H1 (cell line): ENCODE data around the gene MYO9A. TPM values are rescaled to one million over a fixed set of nuclear protein-coding genes. Genes with fewer than 3 reads are reported as not detected.

Experiments used
- CTCF ChIA-PET: fragments of 300-600 bp; sonication (Branson Sonifier 250); formaldehyde crosslinking; loops from one replicate; lab custom pipeline; 2021; ENCODE audit not compliant: partially characterized antibody; lab: Charles Lee
- POLR2A ChIA-PET: fragments of 300-600 bp; sonication (Branson Sonifier 250); formaldehyde crosslinking; loops from one replicate; lab custom pipeline; 2021; ENCODE audit warnings: inconsistent platforms; ENCODE audit not compliant: partially characterized antibody; lab: Charles Lee
- DNase-seq, 2 experiments: peaks; one replicate each; pipeline versions ENCODE4 v3.0.0 to v3.0.0-alpha.2; 2010 to 2022; ENCODE audit warnings: low spot score in 2 of 2, low read depth in 1 of 2, mixed read lengths in 1 of 2
- FAIRE-seq: peaks from 2 replicates; lab custom pipeline; 2011; peaks lifted over from hg19 to GRCh38; lab: Jason Lieb, UNC
- H2AFZ ChIP-seq: 2 replicates; pipeline ENCODE4 v1.8.1; 2012; ENCODE audit warnings: low read length, inconsistent platforms
- H2AK5ac ChIP-seq: 2 replicates; pipeline ENCODE4 v1.6.1; 2013; ENCODE audit warnings: low read depth, low read length
- H2BK120ac ChIP-seq: replicated peaks from 2 replicates; pipeline ENCODE3; 2013; ENCODE audit warnings: low read depth, low read length, inconsistent platforms
- H2BK12ac ChIP-seq: 2 replicates; pipeline ENCODE4 v1.6.1; 2013; ENCODE audit warnings: low read depth, low read length
- H2BK15ac ChIP-seq: 2 replicates; pipeline ENCODE4 v1.6.1; 2013; ENCODE audit warnings: low read length
- H2BK20ac ChIP-seq: 2 replicates; pipeline ENCODE4 v1.6.1; 2013; ENCODE audit warnings: low read length
- H2BK5ac ChIP-seq: 2 replicates; pipeline ENCODE4 v1.6.1; 2013; ENCODE audit warnings: low read depth, low read length
- H3K14ac ChIP-seq: 2 replicates; pipeline ENCODE4 v1.6.1; 2013; ENCODE audit warnings: inconsistent platforms; ENCODE audit not compliant: insufficient read length
- H3K18ac ChIP-seq: 2 replicates; pipeline ENCODE4 v1.6.1; 2013; ENCODE audit warnings: low read length; ENCODE audit errors: extremely low read depth
- H3K23ac ChIP-seq: 2 replicates; pipeline ENCODE4 v1.6.1; 2013; ENCODE audit warnings: inconsistent platforms; ENCODE audit not compliant: insufficient read length
- H3K23me2 ChIP-seq: 2 replicates; pipeline ENCODE4 v1.6.1; 2013; ENCODE audit warnings: low read depth, low read length
- H3K27ac ChIP-seq: 2 replicates; pipeline ENCODE4 v1.6.1; 2011; ENCODE audit warnings: low read depth, low read length, inconsistent platforms
- H3K27me3 ChIP-seq, 4 experiments: replicated peaks in 1 of 4; 1 replicate in 1 of 4; 2 replicates in 3 of 4; pipeline versions ENCODE4 v1.6.1 to v1.8.1; 2011 to 2013; ENCODE audit warnings: low read length in 3 of 4, mild to moderate bottlenecking in 3 of 4, inconsistent platforms in 2 of 4, mixed read lengths in 2 of 4, moderate library complexity in 1 of 4; ENCODE audit not compliant: control insufficient read depth in 3 of 4, insufficient read depth in 3 of 4; ENCODE audit errors: extremely low read depth in 1 of 4
- H3K36me3 ChIP-seq, 4 experiments: 2 replicates each; pipeline versions ENCODE4 v1.6.1 to v1.8.1; 2011 to 2013; ENCODE audit warnings: mild to moderate bottlenecking in 4 of 4, low read length in 3 of 4, moderate library complexity in 2 of 4, control low read depth in 1 of 4, inconsistent platforms in 1 of 4; ENCODE audit not compliant: insufficient read depth in 4 of 4, control insufficient read depth in 2 of 4
- H3K4ac ChIP-seq: replicated peaks from 2 replicates; pipeline ENCODE3; 2013; ENCODE audit warnings: low read length, low read depth, mixed read lengths, inconsistent platforms; ENCODE audit not compliant: insufficient read length
- H3K4me1 ChIP-seq, 4 experiments: replicated peaks in 1 of 4; 1 replicate in 1 of 4; 2 replicates in 3 of 4; pipeline versions ENCODE4 v1.6.1 to v1.8.1; 2011 to 2013; ENCODE audit warnings: low read length in 3 of 4, inconsistent platforms in 2 of 4, mixed read lengths in 1 of 4; ENCODE audit not compliant: insufficient read depth in 4 of 4, control insufficient read depth in 3 of 4
- H3K4me2 ChIP-seq, 2 experiments: 2 replicates each; pipeline versions ENCODE4 v1.6.1 to v1.8.1; 2011 to 2013; ENCODE audit warnings: low read depth in 2 of 2, low read length in 2 of 2, control low read depth in 1 of 2, inconsistent platforms in 1 of 2, mild to moderate bottlenecking in 1 of 2; ENCODE audit not compliant: insufficient read depth in 1 of 2
- H3K4me3 ChIP-seq, 4 experiments: fragments of 200-600, 300-600 bp in 1 of 4; sonication (generic), shearing (Covaris generic), sonication (Bioruptor Twin) in 1 of 4; 2 replicates each; pipeline versions ENCODE4 v1.5.1 to v1.8.1; 2011 to 2016; ENCODE audit warnings: low read length in 4 of 4, low read depth in 3 of 4, control low read depth in 2 of 4, inconsistent platforms in 2 of 4, mild to moderate bottlenecking in 2 of 4, mixed read lengths in 1 of 4, moderate library complexity in 1 of 4; ENCODE audit not compliant: insufficient read depth in 2 of 4; ENCODE audit errors: extremely low read depth in 1 of 4
- H3K56ac ChIP-seq: replicated peaks from 2 replicates; pipeline ENCODE3; 2013; ENCODE audit warnings: low read depth, mild to moderate bottlenecking, mixed read lengths, low read length, inconsistent platforms; ENCODE audit not compliant: insufficient read length
- H3K79me1 ChIP-seq: 2 replicates; pipeline ENCODE4 v1.6.1; 2013; ENCODE audit warnings: low read depth, low read length, control low read depth
- H3K79me2 ChIP-seq, 2 experiments: 2 replicates each; pipeline versions ENCODE4 v1.6.1 to v1.8.1; 2012 to 2013; ENCODE audit warnings: low read length in 2 of 2, mild to moderate bottlenecking in 2 of 2, inconsistent platforms in 1 of 2; ENCODE audit not compliant: insufficient read depth in 2 of 2, control insufficient read depth in 1 of 2
- H3K9ac ChIP-seq, 4 experiments: replicated peaks in 1 of 4; 1 replicate in 1 of 4; 2 replicates in 3 of 4; pipeline versions ENCODE4 v1.6.1 to v1.8.1; 2011 to 2013; ENCODE audit warnings: low read depth in 3 of 4, low read length in 3 of 4, control low read depth in 2 of 4, mild to moderate bottlenecking in 2 of 4, moderate library complexity in 2 of 4, inconsistent platforms in 1 of 4; ENCODE audit errors: extremely low read depth in 1 of 4
- H3K9me3 ChIP-seq, 2 experiments: 2 replicates each; pipeline versions ENCODE4 v1.6.1 to v1.8.1; 2012 to 2013; ENCODE audit warnings: mild to moderate bottlenecking in 2 of 2, moderate library complexity in 2 of 2, control low read depth in 1 of 2, inconsistent platforms in 1 of 2, low read depth in 1 of 2, low read length in 1 of 2, mixed read lengths in 1 of 2; ENCODE audit not compliant: insufficient read depth in 2 of 2
- H4K20me1 ChIP-seq, 2 experiments: replicated peaks in 1 of 2; 2 replicates each; pipeline versions ENCODE3 to v1.8.1; 2011 to 2013; ENCODE audit warnings: inconsistent platforms in 2 of 2, low read length in 2 of 2, mild to moderate bottlenecking in 1 of 2; ENCODE audit not compliant: insufficient read depth in 2 of 2, control insufficient read depth in 1 of 2
- H4K5ac ChIP-seq: 2 replicates; pipeline ENCODE4 v1.6.1; 2013; ENCODE audit warnings: low read length, low read depth, mixed read lengths, inconsistent platforms; ENCODE audit not compliant: insufficient read length
- H4K8ac ChIP-seq: 2 replicates; pipeline ENCODE4 v1.8.0; 2013; ENCODE audit warnings: mild to moderate bottlenecking, moderate library complexity, low read length, inconsistent platforms; ENCODE audit not compliant: insufficient read depth; ENCODE audit errors: extremely low read depth
- H4K91ac ChIP-seq: replicated peaks from 2 replicates; pipeline ENCODE3; 2013; ENCODE audit warnings: low read length, mixed read lengths, inconsistent platforms; ENCODE audit not compliant: insufficient read length
- CHD1 ChIP-seq: IDR thresholded peaks from 2 replicates; pipeline ENCODE4 v1.6.1; 2012; ENCODE audit warnings: low read depth, low read length, improper control_type of control experiment
- CTCF ChIP-seq, 3 experiments: IDR thresholded peaks; 1 replicate in 2 of 3; 2 replicates in 1 of 3; pipeline versions ENCODE4 v1.5.1 to v1.6.1; 2011; ENCODE audit warnings: low read length in 3 of 3, mild to moderate bottlenecking in 3 of 3, inconsistent platforms in 2 of 3, low read depth in 1 of 3, moderate library complexity in 1 of 3; ENCODE audit not compliant: insufficient read depth in 1 of 3; ENCODE audit errors: control extremely low read depth in 1 of 3
- HDAC2 ChIP-seq, 2 experiments: fragments of 300-600 bp in 1 of 2; sonication (generic) in 1 of 2; IDR thresholded peaks; 2 replicates each; pipeline ENCODE4 v1.6.1; 2011 to 2012; ENCODE audit warnings: low read depth in 2 of 2, low read length in 2 of 2, mild to moderate bottlenecking in 2 of 2, moderate library complexity in 2 of 2, borderline replicate concordance in 1 of 2, inconsistent platforms in 1 of 2
- JUND ChIP-seq: IDR thresholded peaks from 2 replicates; pipeline ENCODE4 v1.6.1; 2011; ENCODE audit warnings: mild to moderate bottlenecking, improper control_type of control experiment, low read length
- NRF1 ChIP-seq: IDR thresholded peaks from 2 replicates; pipeline ENCODE4 v1.6.1; 2011; ENCODE audit warnings: mild to moderate bottlenecking, low read depth, low read length, improper control_type of control experiment
- POLR2A ChIP-seq, 2 experiments: IDR thresholded peaks; 1 replicate in 1 of 2; 2 replicates in 1 of 2; pipeline ENCODE4 v1.6.1; 2011; ENCODE audit warnings: low read depth in 2 of 2, low read length in 2 of 2, mild to moderate bottlenecking in 2 of 2; ENCODE audit errors: control extremely low read depth in 1 of 2
- RAD21 ChIP-seq, 2 experiments: IDR thresholded peaks in 1 of 2; conservative IDR thresholded peaks in 1 of 2; 2 replicates each; pipeline ENCODE4 v1.6.1; 2011; ENCODE audit warnings: low read depth in 2 of 2, low read length in 2 of 2, improper control_type of control experiment in 1 of 2, inconsistent platforms in 1 of 2, mild to moderate bottlenecking in 1 of 2, moderate library complexity in 1 of 2
- RXRA ChIP-seq: IDR thresholded peaks from 2 replicates; pipeline ENCODE4 v1.6.1; 2011; ENCODE audit warnings: low read depth, mild to moderate bottlenecking, low read length, moderate library complexity; ENCODE audit not compliant: insufficient read depth
- TAF7 ChIP-seq: optimal IDR thresholded peaks from 2 replicates; pipeline ENCODE3; 2011; ENCODE audit warnings: low read depth, mild to moderate bottlenecking, inconsistent platforms, low read length, moderate library complexity, borderline replicate concordance
- TEAD4 ChIP-seq: IDR thresholded peaks from 2 replicates; pipeline ENCODE4 v1.6.1; 2012; ENCODE audit warnings: low read depth, low read length, inconsistent platforms, mixed read lengths
- WGBS, 2 experiments: shearing (Covaris generic) in 1 of 2; methylation state at CpG; one replicate each; pipeline versions ENCODE4 v1.1.6 to v1.1.7; 2013 to 2015; ENCODE audit warnings: low lambda C conversion rate in 2 of 2, mixed read lengths in 2 of 2, inconsistent platforms in 1 of 2, low coverage in 1 of 2, missing lambda C conversion rate in 1 of 2; ENCODE audit not compliant: insufficient replicate concordance in 2 of 2, insufficient coverage in 1 of 2, insufficient read length in 1 of 2; ENCODE audit errors: extremely low coverage in 1 of 2, missing lambda C conversion rate in 1 of 2; 5-methylcytosine and 5-hydroxymethylcytosine counted together
- polyA plus RNA-seq, 7 experiments: library from polyadenylated mRNA; depleted of rRNA in 3 of 7; stranded (reverse) in 5 of 7; unstranded in 2 of 7; fragments of >200 nt in 5 of 7; fragments of 200-250 nt in 2 of 7; gene quantifications; 1 replicate in 5 of 7; 2 replicates in 1 of 7; 4 replicates in 1 of 7; pipeline versions ENCODE4 v1.2.1 to v1.2.3, GENCODE V29; 2011 to 2013; ENCODE audit warnings: missing spikeins in 2 of 7, mixed read lengths in 2 of 7
- total RNA-seq: library from RNA; stranded (reverse); fragmentation: NEBNext Ultra II Directional; extraction: Animal tissue kit (Norgen Biotek cat#: 25700); gene quantifications from 2 replicates; pipeline ENCODE4 v1.2.1, GENCODE V29; 2021

MYO9A gene
- total and polyA plus RNA-seq, 2 of the 8 experiments (the other 6 are each of a cell fraction or from before 2014, with no cell fraction given), result 3.9 to 26.0 TPM

DNA sequence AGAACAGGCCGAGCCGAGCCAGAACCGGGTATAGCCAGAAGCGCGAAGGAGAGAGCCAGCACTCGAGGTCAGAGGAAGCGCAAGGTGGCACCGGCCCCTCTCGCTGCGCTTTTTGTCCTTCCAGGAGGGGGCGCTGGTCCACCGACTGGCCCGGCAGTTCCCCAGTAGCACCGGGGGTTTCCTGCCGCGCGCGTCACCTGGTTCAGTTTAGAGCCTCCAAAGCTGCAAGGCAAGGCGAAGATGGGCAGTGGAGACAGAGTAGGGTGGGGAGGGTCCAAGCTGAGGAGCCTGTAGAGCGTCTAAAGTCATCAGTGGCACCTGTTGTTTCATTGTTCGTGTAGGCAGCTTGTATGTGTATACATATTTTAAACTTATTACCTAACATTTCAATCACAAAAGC, 315.2 kb downstream of the MYO9A start:
- Histone ChIP-seq H3K4me3 (no peak overlapping the region), H3K14ac (no peak overlapping the region), H3K23ac (no peak overlapping the region), H2BK5ac (no peak overlapping the region), H2BK15ac (0 out of 2 replicates have a peak overlapping the region, but pooled peaks have one; percentile 12), H3K4me1 (peaks cover 11 to 15% (median 14%) of the 10 kb centered on the region in 4 experiments), H2AK5ac (no peak overlapping the region), H3K4me2 (no peak overlapping the region), H3K27ac (no peak overlapping the region), H4K91ac (no peak overlapping the region), H3K79me1 (no peaks in the 10 kb centered on the region), H2BK12ac (no peak overlapping the region), H3K23me2 (peaks cover 1% of the 10 kb centered on the region; the same call in 1 of the 2 replicates), H4K20me1 (no peaks in the 10 kb centered on the region), H2AFZ (peak overlapping the region; percentile 62; the same call in 1 of the 2 replicates), H3K9ac (no peak overlapping the region), H2BK20ac (no peak overlapping the region), H3K9me3 (no peaks in the 10 kb centered on the region), H3K79me2 (no peaks in the 10 kb centered on the region), H4K5ac (no peak overlapping the region), H4K8ac (no peak overlapping the region; the same call in 1 of the 2 replicates), H3K56ac (no peak overlapping the region), H3K36me3 (no peaks in the 10 kb centered on the region), H3K27me3 (no peaks in the 10 kb centered on the region), H3K18ac (no peak overlapping the region), H3K4ac (no peak overlapping the region), H2BK120ac (no peak overlapping the region)
- no peak for FAIRE-seq
- POLR2A ChIA-PET, result no interaction called here
- CTCF ChIA-PET, result interaction anchor here (0.7 to 5.6 kb wide), 45 partner anchors 13 to 829 kb away, joined by 3 to 67 read pairs (median 4); no protein-coding TSS in a partner anchor
- WGBS, 2 experiments, result 70% methylated on average over 19 of the region's 21 CpGs; no CpG with 5 or more reads in 1 of the 2 experiments
- DNase-seq, result peak in 1 of 2 experiments; percentile 96
- peak; percentile 75 to 82 for TF ChIP-seq RAD21 (IDR thresholded peaks at IDR 0.05 in 1 of 2, conservative IDR thresholded peaks at IDR 0.05 in 1 of 2; ENCODE audit: low read depth in 2 of 2, low read length in 2 of 2)
- no peak for TF ChIP-seq RXRA
- no peak for TF ChIP-seq POLR2A (IDR thresholded peaks at IDR 0.05; ENCODE audit: control extremely low read depth in 1 of 2, low read depth in 2 of 2, low read length in 2 of 2)
- peak; percentile 77 to 88 (median 82) for TF ChIP-seq CTCF (IDR thresholded peaks at IDR 0.05; ENCODE audit: control extremely low read depth in 1 of 3, insufficient read depth in 1 of 3, low read depth in 1 of 3, low read length in 3 of 3)
- no peak for TF ChIP-seq TEAD4
- TF ChIP-seq JUND, result 0 out of 2 replicates have a peak, but pooled peaks have one; percentile 11
- TF ChIP-seq TAF7, result no peak
- TF ChIP-seq NRF1, result no peak
- no peak for TF ChIP-seq CHD1
- TF ChIP-seq HDAC2 (IDR thresholded peaks at IDR 0.05; ENCODE audit: borderline replicate concordance in 1 of 2, low read depth in 2 of 2, low read length in 2 of 2), result no peak
